HG03039 (cell line): Measurements from ENCODE around the gene PPP3CA.
"Not testable (repeated sequence)": the region's sequence is repeated elsewhere in the genome, so short reads cannot be mapped to it uniquely, and the experiment has no call there.

Source experiments
- ATAC-seq: cut with Tn5 transposase; IDR thresholded peaks from one replicate; pipeline ENCODE4 v1.9.1; 2021; ENCODE audit warnings: mild to moderate bottlenecking, moderate library complexity; ENCODE audit not compliant: unreplicated experiment

Gene PPP3CA

GRCh38 chr4:101152521-101152920, 194.8 kb downstream of the PPP3CA start:
- no peak for ATAC-seq

- no peak for ATAC-seq
Observed at GRCh38 chr4:101148551-101148950, 198.8 kb downstream of the PPP3CA start.

GRCh38 chr4:101147283-101147682, 200.0 kb downstream of the PPP3CA start:
- ATAC-seq: no peak

GRCh38 chr4:101145021-101145420, 202.3 kb downstream of the PPP3CA start:
- no peak for ATAC-seq

GRCh38 chr4:101142259-101142658, 205.1 kb downstream of the PPP3CA start:
- ATAC-seq: no peak

- no peak for ATAC-seq
Observed at GRCh38 chr4:101141855-101142254, 205.5 kb downstream of the PPP3CA start.

- no peak for ATAC-seq
Observed at GRCh38 chr4:101141230-101141629, 206.1 kb downstream of the PPP3CA start.

GRCh38 chr4:101140228-101140627, 207.1 kb downstream of the PPP3CA start:
- ATAC-seq: no peak

- ATAC-seq: no peak
Observed at GRCh38 chr4:101136373-101137370, 210.7 kb downstream of the PPP3CA start.

- no peak for ATAC-seq
Observed at GRCh38 chr4:101135371-101136010, 211.8 kb downstream of the PPP3CA start.

GRCh38 chr4:101131058-101131457, 216.3 kb downstream of the PPP3CA start:
- not testable (repeated sequence) for ATAC-seq

- not testable (repeated sequence) for ATAC-seq
Observed at GRCh38 chr4:101128898-101129297, 218.4 kb downstream of the PPP3CA start.

- ATAC-seq: no peak
Observed at GRCh38 chr4:101128473-101128872, 218.9 kb downstream of the PPP3CA start.

- ATAC-seq: no peak
Observed at GRCh38 chr4:101127176-101127790, 220.0 kb downstream of the PPP3CA start.

GRCh38 chr4:101126059-101126458, 221.3 kb downstream of the PPP3CA start:
- no peak for ATAC-seq

GRCh38 chr4:101125045-101125942, 222.0 kb downstream of the PPP3CA start:
- no peak for ATAC-seq

GRCh38 chr4:101123231-101123630, 224.1 kb downstream of the PPP3CA start:
- no peak for ATAC-seq

- ATAC-seq: no peak
Observed at GRCh38 chr4:101122019-101122418, 225.3 kb downstream of the PPP3CA start.

- no peak for ATAC-seq
Observed at GRCh38 chr4:101119141-101119540, 228.2 kb downstream of the PPP3CA start.

- no peak for ATAC-seq
Observed at GRCh38 chr4:101118617-101119016, 228.7 kb downstream of the PPP3CA start.

GRCh38 chr4:101115887-101116286, 231.4 kb downstream of the PPP3CA start:
- ATAC-seq: no peak
